ENCODE data around the gene CNTNAP1.
"Not testable (repeated sequence)": the region's sequence is repeated elsewhere in the genome, so short reads cannot be mapped to it uniquely, and the experiment has no call there.

Gene CNTNAP1

GRCh38 chr17:42665581-42666001 lies 16.7 kb upstream of the CNTNAP1 start:
- Mint-ChIP-seq H3K36me3 (ENCODE audit: low read depth) (peaks cover 13% of the 10 kb centered on the region), H3K27ac (no peak overlapping the region), H3K27me3 (peaks cover 15% of the 10 kb centered on the region), H3K4me3 (no peak overlapping the region), H3K4me1 (ENCODE audit: low read depth) (peaks cover 4% of the 10 kb centered on the region), H3K9me3 (no peaks in the 10 kb centered on the region)

- not testable (repeated sequence) for H3K4me1 Mint-ChIP-seq (ENCODE audit: low read depth); H3K27ac Mint-ChIP-seq; H3K9me3 Mint-ChIP-seq
Measured at GRCh38 chr17:42666126-42666525, 16.2 kb upstream of the CNTNAP1 start.

GRCh38 chr17:42667088-42667951 lies 15.0 kb upstream of the CNTNAP1 start:
- Mint-ChIP-seq H3K36me3 (ENCODE audit: low read depth) (peaks cover 13% of the 10 kb centered on the region), H3K4me1 (ENCODE audit: low read depth) (peaks cover 13% of the 10 kb centered on the region), H3K27me3 (peaks cover 29% of the 10 kb centered on the region), H3K27ac (no peak overlapping the region), H3K9me3 (no peaks in the 10 kb centered on the region), H3K4me3 (no peak overlapping the region)

More at GRCh38 chr17:42666126-42666525, 16.2 kb upstream of the CNTNAP1 start:
- H3K4me3 Mint-ChIP-seq, result not testable (repeated sequence)
- H3K36me3 Mint-ChIP-seq (ENCODE audit: low read depth), result peaks cover 13% of the 10 kb centered on the region
- peaks cover 20% of the 10 kb centered on the region for H3K27me3 Mint-ChIP-seq

GRCh38 chr17:42669705-42669976 lies 12.7 kb upstream of the CNTNAP1 start:
- Mint-ChIP-seq H3K9me3 (no peaks in the 10 kb centered on the region), H3K27ac (no peak overlapping the region), H3K27me3 (peaks cover 45% of the 10 kb centered on the region), H3K4me3 (no peak overlapping the region), H3K4me1 (ENCODE audit: low read depth) (peaks cover 18% of the 10 kb centered on the region), H3K36me3 (ENCODE audit: low read depth) (peaks cover 13% of the 10 kb centered on the region)

GRCh38 chr17:42669977-42670788 lies 12.1 kb upstream of the CNTNAP1 start:
- Mint-ChIP-seq H3K4me1 (ENCODE audit: low read depth) (peaks cover 23% of the 10 kb centered on the region), H3K27me3 (peaks cover 49% of the 10 kb centered on the region), H3K4me3 (peak overlapping the region; percentile 73), H3K36me3 (ENCODE audit: low read depth) (peaks cover 13% of the 10 kb centered on the region), H3K27ac (no peak overlapping the region), H3K9me3 (no peaks in the 10 kb centered on the region)

GRCh38 chr17:42670789-42671657 lies 11.3 kb upstream of the CNTNAP1 start:
- Mint-ChIP-seq H3K9me3 (no peaks in the 10 kb centered on the region), H3K27me3 (peaks cover 49% of the 10 kb centered on the region), H3K27ac (no peak overlapping the region), H3K4me3 (peak overlapping the region; percentile 73), H3K4me1 (ENCODE audit: low read depth) (peaks cover 23% of the 10 kb centered on the region), H3K36me3 (ENCODE audit: low read depth) (peaks cover 13% of the 10 kb centered on the region)

GRCh38 chr17:42672038-42672437 lies 10.3 kb upstream of the CNTNAP1 start:
- H3K4me1 Mint-ChIP-seq (ENCODE audit: low read depth), result peaks cover 25% of the 10 kb centered on the region
- H3K27ac Mint-ChIP-seq, result no peak overlapping the region
- H3K36me3 Mint-ChIP-seq (ENCODE audit: low read depth), result peaks cover 5% of the 10 kb centered on the region
- H3K27me3 Mint-ChIP-seq, result peaks cover 49% of the 10 kb centered on the region
- H3K4me3 Mint-ChIP-seq, result peak overlapping the region; percentile 37
- no peaks in the 10 kb centered on the region for H3K9me3 Mint-ChIP-seq

GRCh38 chr17:42673266-42673884 lies 9.0 kb upstream of the CNTNAP1 start:
- H3K4me3 Mint-ChIP-seq, result no peak overlapping the region
- H3K27me3 Mint-ChIP-seq, result peaks cover 49% of the 10 kb centered on the region
- H3K36me3 Mint-ChIP-seq (ENCODE audit: low read depth), result peaks cover 4% of the 10 kb centered on the region
- no peak overlapping the region for H3K27ac Mint-ChIP-seq
- peaks cover 36% of the 10 kb centered on the region for H3K4me1 Mint-ChIP-seq (ENCODE audit: low read depth)
- H3K9me3 Mint-ChIP-seq, result no peaks in the 10 kb centered on the region

- H3K36me3 Mint-ChIP-seq (ENCODE audit: low read depth), result peaks cover 2% of the 10 kb centered on the region
- peaks cover 44% of the 10 kb centered on the region for H3K27me3 Mint-ChIP-seq
- H3K27ac Mint-ChIP-seq, result no peak overlapping the region
- H3K4me3 Mint-ChIP-seq, result no peak overlapping the region
- H3K4me1 Mint-ChIP-seq (ENCODE audit: low read depth), result peaks cover 42% of the 10 kb centered on the region
- no peaks in the 10 kb centered on the region for H3K9me3 Mint-ChIP-seq
Measured at GRCh38 chr17:42673885-42674754, 8.2 kb upstream of the CNTNAP1 start.

- no peak overlapping the region for H3K27ac Mint-ChIP-seq
- H3K4me1 Mint-ChIP-seq (ENCODE audit: low read depth), result peaks cover 50% of the 10 kb centered on the region
- peak overlapping the region; percentile 4 for H3K4me3 Mint-ChIP-seq
- H3K9me3 Mint-ChIP-seq, result no peaks in the 10 kb centered on the region
- H3K36me3 Mint-ChIP-seq (ENCODE audit: low read depth), result no peaks in the 10 kb centered on the region
- peaks cover 40% of the 10 kb centered on the region for H3K27me3 Mint-ChIP-seq
Measured at GRCh38 chr17:42674755-42675347, 7.5 kb upstream of the CNTNAP1 start.

GRCh38 chr17:42675348-42675964 lies 6.9 kb upstream of the CNTNAP1 start:
- Mint-ChIP-seq H3K4me1 (ENCODE audit: low read depth) (peaks cover 53% of the 10 kb centered on the region), H3K36me3 (ENCODE audit: low read depth) (no peaks in the 10 kb centered on the region), H3K4me3 (no peak overlapping the region), H3K27ac (no peak overlapping the region), H3K9me3 (no peaks in the 10 kb centered on the region), H3K27me3 (peaks cover 39% of the 10 kb centered on the region)

- Mint-ChIP-seq H3K27me3 (peaks cover 38% of the 10 kb centered on the region), H3K9me3 (no peaks in the 10 kb centered on the region), H3K36me3 (ENCODE audit: low read depth) (no peaks in the 10 kb centered on the region), H3K4me1 (ENCODE audit: low read depth) (peaks cover 52% of the 10 kb centered on the region), H3K4me3 (peak overlapping the region; percentile 82), H3K27ac (no peak overlapping the region)
Measured at GRCh38 chr17:42675965-42676423, 6.3 kb upstream of the CNTNAP1 start.

Measured in stimulated activated naive CD8-positive, alpha-beta T cell treated with anti-CD3 and anti-CD28 coated beads, Interleukin-15, Interleukin-2, amounts not matched to agents 100 ng/mL and 50 ng/mL, for 24 hours (primary cell).